MM.1S (cell line): ENCODE results near the gene DDIT3.
A peak's percentile ranks its signal among the peaks of the same experiment; 100 is the strongest.

ENCODE experiments used
- DNase-seq: peaks from one replicate; pipeline ENCODE4 v3.0.0-alpha.2; 2015
- H2AFZ ChIP-seq: fragments of 300-600 bp; sonication (generic); 2 replicates; pipeline ENCODE4 v1.6.0; 2016; ENCODE audit warnings: antibody characterized with exemption, low read length
- H3F3A ChIP-seq: fragments of 300-600 bp; sonication (generic); 2 replicates; pipeline ENCODE4 v1.6.1; 2016; ENCODE audit warnings: mild to moderate bottlenecking, antibody characterized with exemption, low read length, moderate library complexity, mixed read lengths; ENCODE audit not compliant: insufficient read depth
- H3K27ac ChIP-seq: fragments of 300-600 bp; sonication (generic); 2 replicates; pipeline ENCODE4 v1.5.1; 2016; ENCODE audit warnings: mild to moderate bottlenecking, low read length
- H3K27me3 ChIP-seq: fragments of 300-600 bp; sonication (generic); replicated peaks from 2 replicates; pipeline ENCODE4 v1.6.0; 2016; ENCODE audit warnings: low read length; ENCODE audit not compliant: insufficient read depth
- H3K36me3 ChIP-seq: fragments of 300-600 bp; sonication (generic); replicated peaks from 2 replicates; pipeline ENCODE4 v1.6.1; 2016; ENCODE audit warnings: mild to moderate bottlenecking, low read length, mixed read lengths; ENCODE audit not compliant: insufficient read depth
- H3K4me1 ChIP-seq: fragments of 300-600 bp; sonication (generic); 2 replicates; pipeline ENCODE4 v1.6.1; 2016; ENCODE audit warnings: low read length, mixed read lengths
- H3K4me2 ChIP-seq: fragments of 300-600 bp; sonication (generic); 2 replicates; pipeline ENCODE4 v1.6.0; 2016; ENCODE audit warnings: low read depth, low read length
- H3K4me3 ChIP-seq: fragments of 300-600 bp; sonication (generic); 2 replicates; pipeline ENCODE4 v1.5.1; 2016; ENCODE audit warnings: low read length, mixed read lengths
- H3K79me2 ChIP-seq: fragments of 300-600 bp; sonication (generic); 2 replicates; pipeline ENCODE4 v1.6.1; 2016; ENCODE audit warnings: mixed run types, low read length, mixed read lengths
- H3K9ac ChIP-seq: fragments of 300-600 bp; sonication (generic); 2 replicates; pipeline ENCODE4 v1.6.1; 2016; ENCODE audit warnings: low read length, mixed read lengths
- H3K9me2 ChIP-seq: fragments of 300-600 bp; sonication (generic); replicated peaks from 2 replicates; pipeline ENCODE4 v1.6.1; 2016; ENCODE audit warnings: mild to moderate bottlenecking, low read length, mixed read lengths; ENCODE audit not compliant: insufficient read depth
- H3K9me3 ChIP-seq: fragments of 300-600 bp; sonication (generic); replicated peaks from 2 replicates; pipeline ENCODE4 v1.6.1; 2016; ENCODE audit warnings: mild to moderate bottlenecking, low read length, mixed read lengths; ENCODE audit not compliant: insufficient read depth
- H4K20me1 ChIP-seq: fragments of 300-600 bp; sonication (generic); 2 replicates; pipeline ENCODE4 v1.6.1; 2016; ENCODE audit warnings: mild to moderate bottlenecking, low read length, moderate library complexity, mixed read lengths; ENCODE audit not compliant: insufficient read depth
- EZH2 ChIP-seq: fragments of 300-600 bp; sonication (generic); optimal IDR thresholded peaks from 2 replicates; pipeline ENCODE3; 2017; ENCODE audit warnings: low read depth, mild to moderate bottlenecking, antibody characterized with exemption, low read length, mixed read lengths
- EZH2phosphoT487 ChIP-seq: fragments of 300-600 bp; sonication (generic); IDR thresholded peaks from 2 replicates; pipeline ENCODE4 v1.6.1; 2018; ENCODE audit warnings: antibody characterized with exemption, low read length
- TF ChIP-seq, protein P1 (sequence below): fragments of 300-600 bp; sonication (generic); IDR thresholded peaks from 2 replicates; pipeline ENCODE4 v1.5.1; 2016; ENCODE audit warnings: antibody characterized with exemption, low read length, mixed read lengths

Gene DDIT3

DNA sequence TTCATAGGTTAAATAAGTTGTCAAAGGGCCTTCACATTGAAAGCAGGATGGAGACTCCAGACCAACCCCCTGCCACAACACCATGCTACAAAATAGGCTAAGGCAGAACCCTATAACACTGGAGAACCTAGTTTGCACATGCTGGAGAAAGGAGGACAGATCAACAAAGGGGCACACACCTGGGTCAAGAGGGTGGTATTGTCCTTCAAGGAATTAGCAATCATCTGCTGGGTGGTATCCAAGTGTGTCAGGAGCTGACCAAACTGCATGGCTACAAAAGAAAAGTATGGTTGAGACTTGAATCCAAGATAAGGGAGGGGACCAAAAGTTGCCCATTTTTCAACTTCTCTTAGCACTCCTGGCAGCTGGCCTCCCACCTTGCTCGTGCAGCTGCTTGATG, 11.5 kb upstream of the DDIT3 start:
- no peaks in the 10 kb centered on the region for H3K9me2 ChIP-seq

DNA sequence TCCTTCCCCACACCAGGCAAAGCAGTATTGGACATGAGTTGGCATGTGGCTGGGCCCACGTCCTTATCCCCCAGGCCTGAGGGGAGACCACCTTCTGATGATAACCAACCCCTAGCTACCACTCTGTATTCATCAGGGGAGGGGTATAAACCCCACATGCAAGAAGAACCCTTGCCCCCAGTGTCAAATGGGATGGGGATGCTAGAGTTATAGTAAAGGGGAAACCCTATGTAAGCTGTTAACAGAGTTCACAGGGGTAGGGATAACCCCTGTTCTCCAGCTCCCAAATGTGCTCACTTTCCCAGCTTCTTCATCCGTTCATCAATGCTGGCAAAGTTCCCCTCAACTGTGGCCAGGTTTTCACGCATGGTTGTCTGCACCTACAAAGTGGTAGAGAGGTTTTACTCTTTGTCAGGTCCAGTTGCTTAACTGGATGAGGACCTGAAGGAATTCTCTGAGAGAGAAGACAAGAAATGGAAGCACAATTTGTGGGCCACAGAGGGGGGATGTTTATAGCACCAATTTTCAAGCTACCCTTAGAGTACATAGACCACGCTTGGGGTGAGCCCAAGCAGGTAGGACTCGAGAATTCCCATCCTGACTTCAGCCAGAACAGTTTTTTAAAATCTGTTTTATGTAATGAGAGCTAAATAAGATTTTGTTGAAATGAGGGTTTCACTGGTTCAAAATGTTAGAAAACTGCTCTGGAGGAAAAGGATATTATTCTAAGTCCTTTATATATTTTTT, 10.3 kb upstream of the DDIT3 start:
- Histone ChIP-seq H4K20me1 (no peaks in the 10 kb centered on the region), H3K9ac (no peak overlapping the region), H3K4me1 (no peaks in the 10 kb centered on the region), H3K9me2 (no peaks in the 10 kb centered on the region), H2AFZ (no peak overlapping the region), H3K27ac (no peak overlapping the region), H3K9me3 (no peaks in the 10 kb centered on the region), H3F3A (no peaks in the 10 kb centered on the region; the same call in 1 of the 2 replicates), H3K4me3 (no peak overlapping the region), H3K4me2 (no peak overlapping the region), H3K36me3 (peaks cover 7% of the 10 kb centered on the region; the same call in 1 of the 2 replicates), H3K27me3 (no peaks in the 10 kb centered on the region), H3K79me2 (peaks cover 9% of the 10 kb centered on the region)
- peak; percentile 4 for DNase-seq
- no peak for TF ChIP-seq EZH2
- TF ChIP-seq, protein P1, sequence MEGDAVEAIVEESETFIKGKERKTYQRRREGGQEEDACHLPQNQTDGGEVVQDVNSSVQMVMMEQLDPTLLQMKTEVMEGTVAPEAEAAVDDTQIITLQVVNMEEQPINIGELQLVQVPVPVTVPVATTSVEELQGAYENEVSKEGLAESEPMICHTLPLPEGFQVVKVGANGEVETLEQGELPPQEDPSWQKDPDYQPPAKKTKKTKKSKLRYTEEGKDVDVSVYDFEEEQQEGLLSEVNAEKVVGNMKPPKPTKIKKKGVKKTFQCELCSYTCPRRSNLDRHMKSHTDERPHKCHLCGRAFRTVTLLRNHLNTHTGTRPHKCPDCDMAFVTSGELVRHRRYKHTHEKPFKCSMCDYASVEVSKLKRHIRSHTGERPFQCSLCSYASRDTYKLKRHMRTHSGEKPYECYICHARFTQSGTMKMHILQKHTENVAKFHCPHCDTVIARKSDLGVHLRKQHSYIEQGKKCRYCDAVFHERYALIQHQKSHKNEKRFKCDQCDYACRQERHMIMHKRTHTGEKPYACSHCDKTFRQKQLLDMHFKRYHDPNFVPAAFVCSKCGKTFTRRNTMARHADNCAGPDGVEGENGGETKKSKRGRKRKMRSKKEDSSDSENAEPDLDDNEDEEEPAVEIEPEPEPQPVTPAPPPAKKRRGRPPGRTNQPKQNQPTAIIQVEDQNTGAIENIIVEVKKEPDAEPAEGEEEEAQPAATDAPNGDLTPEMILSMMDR = no peak
- no peak for TF ChIP-seq EZH2phosphoT487

More for the DNA sequence above, 11.5 kb upstream of the DDIT3 start:
- H3K9ac ChIP-seq = no peak overlapping the region
- no peak overlapping the region for H2AFZ ChIP-seq
- H3K4me2 ChIP-seq = no peak overlapping the region
- DNase-seq = no peak
- no peak overlapping the region for H3K27ac ChIP-seq
- no peaks in the 10 kb centered on the region for H4K20me1 ChIP-seq
- no peaks in the 10 kb centered on the region; the same call in 1 of the 2 replicates for H3F3A ChIP-seq
- no peaks in the 10 kb centered on the region for H3K27me3 ChIP-seq
- no peaks in the 10 kb centered on the region; the same call in 1 of the 2 replicates for H3K79me2 ChIP-seq
- H3K4me3 ChIP-seq = no peak overlapping the region
- TF ChIP-seq, protein P1 = no peak
- no peak for TF ChIP-seq EZH2phosphoT487
- no peak for TF ChIP-seq EZH2
- H3K4me1 ChIP-seq = no peaks in the 10 kb centered on the region
- no peaks in the 10 kb centered on the region for H3K9me3 ChIP-seq
- peaks cover 7% of the 10 kb centered on the region; the same call in 1 of the 2 replicates for H3K36me3 ChIP-seq

DNA sequence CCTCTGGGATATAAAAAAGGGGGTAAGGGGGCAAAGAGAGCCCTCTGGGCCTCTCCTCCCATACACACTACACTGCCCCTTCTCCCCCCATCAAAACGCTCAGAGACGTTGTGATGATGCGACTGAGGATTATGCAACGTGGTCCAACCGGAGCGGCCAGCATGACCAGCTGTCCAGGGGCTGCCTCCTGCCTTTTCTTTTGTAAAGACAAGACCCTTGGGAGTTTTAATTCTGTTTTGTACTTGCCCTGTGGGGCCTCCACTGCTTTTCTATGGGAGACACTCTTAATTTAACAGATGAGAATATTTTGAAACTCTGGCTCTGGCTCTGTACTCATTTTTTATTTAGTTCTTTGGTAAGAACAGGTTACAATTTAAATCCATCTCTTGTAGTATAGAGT, 9.5 kb upstream of the DDIT3 start:
- Histone ChIP-seq H3K4me2 (no peak overlapping the region), H3K9me2 (no peaks in the 10 kb centered on the region), H3K4me3 (no peak overlapping the region), H4K20me1 (no peaks in the 10 kb centered on the region), H3K27me3 (no peaks in the 10 kb centered on the region), H3K27ac (no peak overlapping the region), H3K9me3 (no peaks in the 10 kb centered on the region), H3F3A (no peaks in the 10 kb centered on the region; the same call in 1 of the 2 replicates), H2AFZ (no peak overlapping the region), H3K4me1 (no peaks in the 10 kb centered on the region), H3K9ac (no peak overlapping the region), H3K36me3 (peaks cover 7% of the 10 kb centered on the region; the same call in 1 of the 2 replicates), H3K79me2 (peaks cover 15% of the 10 kb centered on the region)
- no peak for TF ChIP-seq EZH2phosphoT487
- no peak for TF ChIP-seq EZH2
- TF ChIP-seq, protein P1 = no peak
- DNase-seq = peak; percentile 5
